ENCODE results near the gene STARD9.

DNA sequence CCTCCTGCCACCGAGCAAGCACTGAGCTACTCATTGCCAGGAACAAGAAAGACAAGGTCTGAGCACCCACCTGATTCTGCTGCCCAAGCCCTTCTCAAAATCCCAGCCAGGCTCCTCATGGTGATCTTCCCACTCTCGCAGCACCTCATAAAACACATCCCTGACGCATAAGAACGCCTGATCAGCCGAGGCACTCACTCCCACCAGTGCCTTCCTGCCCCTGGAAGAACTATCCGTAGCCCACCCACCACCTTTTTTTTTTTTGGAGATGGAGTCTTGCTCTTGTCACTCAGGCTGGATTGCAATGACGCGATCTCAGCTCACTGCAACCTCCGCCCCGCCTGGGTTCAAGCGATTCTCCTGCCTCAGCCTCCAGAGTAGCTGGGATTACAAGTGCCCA, 157.6 kb downstream of the STARD9 start:
- TF ChIP-seq, protein P1, sequence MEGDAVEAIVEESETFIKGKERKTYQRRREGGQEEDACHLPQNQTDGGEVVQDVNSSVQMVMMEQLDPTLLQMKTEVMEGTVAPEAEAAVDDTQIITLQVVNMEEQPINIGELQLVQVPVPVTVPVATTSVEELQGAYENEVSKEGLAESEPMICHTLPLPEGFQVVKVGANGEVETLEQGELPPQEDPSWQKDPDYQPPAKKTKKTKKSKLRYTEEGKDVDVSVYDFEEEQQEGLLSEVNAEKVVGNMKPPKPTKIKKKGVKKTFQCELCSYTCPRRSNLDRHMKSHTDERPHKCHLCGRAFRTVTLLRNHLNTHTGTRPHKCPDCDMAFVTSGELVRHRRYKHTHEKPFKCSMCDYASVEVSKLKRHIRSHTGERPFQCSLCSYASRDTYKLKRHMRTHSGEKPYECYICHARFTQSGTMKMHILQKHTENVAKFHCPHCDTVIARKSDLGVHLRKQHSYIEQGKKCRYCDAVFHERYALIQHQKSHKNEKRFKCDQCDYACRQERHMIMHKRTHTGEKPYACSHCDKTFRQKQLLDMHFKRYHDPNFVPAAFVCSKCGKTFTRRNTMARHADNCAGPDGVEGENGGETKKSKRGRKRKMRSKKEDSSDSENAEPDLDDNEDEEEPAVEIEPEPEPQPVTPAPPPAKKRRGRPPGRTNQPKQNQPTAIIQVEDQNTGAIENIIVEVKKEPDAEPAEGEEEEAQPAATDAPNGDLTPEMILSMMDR (conservative IDR thresholded peaks at IDR 0.05; ENCODE audit: low read depth, low read length): no peak
- no peak for TF ChIP-seq POLR2A (IDR thresholded peaks at IDR 0.05; ENCODE audit: low read depth, low read length)

Data from IMR-90 (cell line).